GM12878 (cell line): ENCODE measurements around the gene RPL29. TPM values are rescaled to one million over a fixed set of nuclear protein-coding genes. Genes with fewer than 3 reads are reported as not detected.

Experiments used
- EZH2 ChIP-seq: IDR thresholded peaks from 2 replicates; pipeline ENCODE4 v1.6.1; 2012; ENCODE audit warnings: low read depth, mild to moderate bottlenecking, control low read depth, inconsistent platforms, low read length, borderline replicate concordance; ENCODE audit not compliant: control insufficient read depth
- HDGF ChIP-seq: fragments of 450-650 bp; IDR thresholded peaks from 2 replicates; pipeline ENCODE4 v1.6.1; 2016; ENCODE audit warnings: antibody characterized with exemption
- MTA3 ChIP-seq: IDR thresholded peaks from 2 replicates; pipeline ENCODE4 v1.6.1; 2012; ENCODE audit warnings: low read length, inconsistent platforms, borderline replicate concordance
- PRDM15 ChIP-seq: fragments of 450-650 bp; formaldehyde crosslinking; IDR thresholded peaks from 2 replicates; pipeline ENCODE4 v1.4.0; 2020; ENCODE audit warnings: mild to moderate bottlenecking, moderate library complexity
- SP1 ChIP-seq: IDR thresholded peaks from one replicate; pipeline ENCODE4 v1.6.1; 2011; ENCODE audit warnings: low read depth, low read length
- USF2 ChIP-seq: IDR thresholded peaks from 2 replicates; pipeline ENCODE4 v1.6.1; 2011; ENCODE audit warnings: low read depth, low read length, improper control_type of control experiment, borderline replicate concordance
- ZNF207 ChIP-seq: fragments of 450-650 bp; IDR thresholded peaks from 2 replicates; pipeline ENCODE4 v1.6.1; 2014; ENCODE audit warnings: antibody characterized with exemption, mild to moderate bottlenecking, borderline replicate concordance
- polyA plus RNA-seq, 11 experiments: library from polyadenylated mRNA; depleted of rRNA in 4 of 11; unstranded in 6 of 11; stranded (reverse) in 5 of 11; fragments of >200 nt; fragmentation: Nextera tagmentation in 4 of 11; fragmentation: Illumina TruSeq in 1 of 11; extraction: Ambion mirVana in 4 of 11; extraction: Trizol in 1 of 11; gene quantifications; 1 replicate in 1 of 11; 2 replicates in 10 of 11; pipeline versions ENCODE4 v1.2.1 to v1.2.3, GENCODE V29; 2011 to 2016; ENCODE audit warnings: inconsistent platforms in 2 of 11, missing spikeins in 2 of 11, low read depth in 1 of 11
- total RNA-seq, 4 experiments: library from RNA; depleted of rRNA in 3 of 4; stranded (reverse); fragments of >200 nt in 3 of 4; fragmentation: Illumina TruSeq in 1 of 4; extraction: Trizol in 1 of 4; gene quantifications; 2 replicates each; pipeline versions ENCODE4 v1.2.1 to v1.2.3, GENCODE V29; 2013 to 2021
- TF ChIP-seq, protein P1 (sequence below): IDR thresholded peaks from 2 replicates; pipeline ENCODE4 v1.6.1; 2011; ENCODE audit warnings: borderline replicate concordance, low read depth, mild to moderate bottlenecking, moderate library complexity, mixed read lengths, low read length; ENCODE audit not compliant: insufficient read depth; ENCODE audit errors: extremely low read length
- TF ChIP-seq, protein P2 (sequence below): IDR thresholded peaks from 2 replicates; pipeline ENCODE4 v1.6.1; 2011; ENCODE audit warnings: low read depth, mild to moderate bottlenecking, low read length, moderate library complexity, borderline replicate concordance; ENCODE audit errors: extremely low read depth
- TF ChIP-seq, protein P3 (sequence below): fragments of 450-650 bp; IDR thresholded peaks from 2 replicates; pipeline ENCODE4 v1.6.1; 2017; ENCODE audit warnings: mild to moderate bottlenecking, moderate library complexity
- TF ChIP-seq, protein P4 (sequence below): fragments of 450-650 bp; IDR thresholded peaks from 2 replicates; pipeline ENCODE4 v1.6.1; 2017; ENCODE audit warnings: antibody characterized with exemption, mild to moderate bottlenecking, moderate library complexity
- TF ChIP-seq, protein P5 (sequence below): IDR thresholded peaks from 2 replicates; pipeline ENCODE4 v1.6.1; 2012; ENCODE audit warnings: low read depth, low read length, improper control_type of control experiment

Gene RPL29
- total and polyA plus RNA-seq, 10 of the 15 experiments (the other 5 are each of a cell fraction or from before 2014, with no cell fraction given), result 1,053 to 2,477 (median 1,657) TPM

GRCh38 chr3:51982838-51983577 is 12.7 kb downstream of the RPL29 start, which contains the start of gene ACY1 (continued):
- TF ChIP-seq, protein P1, sequence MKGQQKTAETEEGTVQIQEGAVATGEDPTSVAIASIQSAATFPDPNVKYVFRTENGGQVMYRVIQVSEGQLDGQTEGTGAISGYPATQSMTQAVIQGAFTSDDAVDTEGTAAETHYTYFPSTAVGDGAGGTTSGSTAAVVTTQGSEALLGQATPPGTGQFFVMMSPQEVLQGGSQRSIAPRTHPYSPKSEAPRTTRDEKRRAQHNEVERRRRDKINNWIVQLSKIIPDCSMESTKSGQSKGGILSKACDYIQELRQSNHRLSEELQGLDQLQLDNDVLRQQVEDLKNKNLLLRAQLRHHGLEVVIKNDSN, result peak; percentile 88
- TF ChIP-seq ZNF207, result 0 out of 2 replicates have a peak, but pooled peaks have one; percentile 33
- TF ChIP-seq, protein P2, sequence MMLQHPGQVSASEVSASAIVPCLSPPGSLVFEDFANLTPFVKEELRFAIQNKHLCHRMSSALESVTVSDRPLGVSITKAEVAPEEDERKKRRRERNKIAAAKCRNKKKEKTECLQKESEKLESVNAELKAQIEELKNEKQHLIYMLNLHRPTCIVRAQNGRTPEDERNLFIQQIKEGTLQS, result peak; percentile 25; the same call in 1 of the 2 replicates
- no peak for TF ChIP-seq HDGF
- TF ChIP-seq, protein P3, sequence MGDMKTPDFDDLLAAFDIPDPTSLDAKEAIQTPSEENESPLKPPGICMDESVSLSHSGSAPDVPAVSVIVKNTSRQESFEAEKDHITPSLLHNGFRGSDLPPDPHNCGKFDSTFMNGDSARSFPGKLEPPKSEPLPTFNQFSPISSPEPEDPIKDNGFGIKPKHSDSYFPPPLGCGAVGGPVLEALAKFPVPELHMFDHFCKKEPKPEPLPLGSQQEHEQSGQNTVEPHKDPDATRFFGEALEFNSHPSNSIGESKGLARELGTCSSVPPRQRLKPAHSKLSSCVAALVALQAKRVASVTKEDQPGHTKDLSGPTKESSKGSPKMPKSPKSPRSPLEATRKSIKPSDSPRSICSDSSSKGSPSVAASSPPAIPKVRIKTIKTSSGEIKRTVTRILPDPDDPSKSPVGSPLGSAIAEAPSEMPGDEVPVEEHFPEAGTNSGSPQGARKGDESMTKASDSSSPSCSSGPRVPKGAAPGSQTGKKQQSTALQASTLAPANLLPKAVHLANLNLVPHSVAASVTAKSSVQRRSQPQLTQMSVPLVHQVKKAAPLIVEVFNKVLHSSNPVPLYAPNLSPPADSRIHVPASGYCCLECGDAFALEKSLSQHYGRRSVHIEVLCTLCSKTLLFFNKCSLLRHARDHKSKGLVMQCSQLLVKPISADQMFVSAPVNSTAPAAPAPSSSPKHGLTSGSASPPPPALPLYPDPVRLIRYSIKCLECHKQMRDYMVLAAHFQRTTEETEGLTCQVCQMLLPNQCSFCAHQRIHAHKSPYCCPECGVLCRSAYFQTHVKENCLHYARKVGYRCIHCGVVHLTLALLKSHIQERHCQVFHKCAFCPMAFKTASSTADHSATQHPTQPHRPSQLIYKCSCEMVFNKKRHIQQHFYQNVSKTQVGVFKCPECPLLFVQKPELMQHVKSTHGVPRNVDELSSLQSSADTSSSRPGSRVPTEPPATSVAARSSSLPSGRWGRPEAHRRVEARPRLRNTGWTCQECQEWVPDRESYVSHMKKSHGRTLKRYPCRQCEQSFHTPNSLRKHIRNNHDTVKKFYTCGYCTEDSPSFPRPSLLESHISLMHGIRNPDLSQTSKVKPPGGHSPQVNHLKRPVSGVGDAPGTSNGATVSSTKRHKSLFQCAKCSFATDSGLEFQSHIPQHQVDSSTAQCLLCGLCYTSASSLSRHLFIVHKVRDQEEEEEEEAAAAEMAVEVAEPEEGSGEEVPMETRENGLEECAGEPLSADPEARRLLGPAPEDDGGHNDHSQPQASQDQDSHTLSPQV, result no peak
- TF ChIP-seq, protein P4, sequence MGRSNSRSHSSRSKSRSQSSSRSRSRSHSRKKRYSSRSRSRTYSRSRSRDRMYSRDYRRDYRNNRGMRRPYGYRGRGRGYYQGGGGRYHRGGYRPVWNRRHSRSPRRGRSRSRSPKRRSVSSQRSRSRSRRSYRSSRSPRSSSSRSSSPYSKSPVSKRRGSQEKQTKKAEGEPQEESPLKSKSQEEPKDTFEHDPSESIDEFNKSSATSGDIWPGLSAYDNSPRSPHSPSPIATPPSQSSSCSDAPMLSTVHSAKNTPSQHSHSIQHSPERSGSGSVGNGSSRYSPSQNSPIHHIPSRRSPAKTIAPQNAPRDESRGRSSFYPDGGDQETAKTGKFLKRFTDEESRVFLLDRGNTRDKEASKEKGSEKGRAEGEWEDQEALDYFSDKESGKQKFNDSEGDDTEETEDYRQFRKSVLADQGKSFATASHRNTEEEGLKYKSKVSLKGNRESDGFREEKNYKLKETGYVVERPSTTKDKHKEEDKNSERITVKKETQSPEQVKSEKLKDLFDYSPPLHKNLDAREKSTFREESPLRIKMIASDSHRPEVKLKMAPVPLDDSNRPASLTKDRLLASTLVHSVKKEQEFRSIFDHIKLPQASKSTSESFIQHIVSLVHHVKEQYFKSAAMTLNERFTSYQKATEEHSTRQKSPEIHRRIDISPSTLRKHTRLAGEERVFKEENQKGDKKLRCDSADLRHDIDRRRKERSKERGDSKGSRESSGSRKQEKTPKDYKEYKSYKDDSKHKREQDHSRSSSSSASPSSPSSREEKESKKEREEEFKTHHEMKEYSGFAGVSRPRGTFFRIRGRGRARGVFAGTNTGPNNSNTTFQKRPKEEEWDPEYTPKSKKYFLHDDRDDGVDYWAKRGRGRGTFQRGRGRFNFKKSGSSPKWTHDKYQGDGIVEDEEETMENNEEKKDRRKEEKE, result no peak
- no peak for TF ChIP-seq PRDM15
- TF ChIP-seq USF2, result peak; percentile 68
- no peak; the same call in 1 of the 2 replicates for TF ChIP-seq MTA3
- TF ChIP-seq SP1, result no peak
- TF ChIP-seq EZH2, result no peak
- TF ChIP-seq, protein P5, sequence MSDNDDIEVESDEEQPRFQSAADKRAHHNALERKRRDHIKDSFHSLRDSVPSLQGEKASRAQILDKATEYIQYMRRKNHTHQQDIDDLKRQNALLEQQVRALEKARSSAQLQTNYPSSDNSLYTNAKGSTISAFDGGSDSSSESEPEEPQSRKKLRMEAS, result peak; percentile 90
